Mammary epithelial cell (primary cell): ENCODE results near the gene HSPA1B.

Experiments used
- CTCF ChIP-seq, 2 donors: IDR thresholded peaks in 1 of 2; conservative IDR thresholded peaks in 1 of 2; 2 replicates each; pipeline ENCODE4 v1.5.1; 2011 to 2012; ENCODE audit warnings: inconsistent platforms in 2 of 2, low read length in 2 of 2, mild to moderate bottlenecking in 2 of 2, control low read depth in 1 of 2, low read depth in 1 of 2; ENCODE audit not compliant: insufficient read depth in 1 of 2; ENCODE audit errors: extremely low read depth in 1 of 2
- EZH2 ChIP-seq: IDR thresholded peaks from 2 replicates; pipeline ENCODE4 v1.6.1; 2012; ENCODE audit warnings: low read length, inconsistent platforms, borderline replicate concordance

DNA sequence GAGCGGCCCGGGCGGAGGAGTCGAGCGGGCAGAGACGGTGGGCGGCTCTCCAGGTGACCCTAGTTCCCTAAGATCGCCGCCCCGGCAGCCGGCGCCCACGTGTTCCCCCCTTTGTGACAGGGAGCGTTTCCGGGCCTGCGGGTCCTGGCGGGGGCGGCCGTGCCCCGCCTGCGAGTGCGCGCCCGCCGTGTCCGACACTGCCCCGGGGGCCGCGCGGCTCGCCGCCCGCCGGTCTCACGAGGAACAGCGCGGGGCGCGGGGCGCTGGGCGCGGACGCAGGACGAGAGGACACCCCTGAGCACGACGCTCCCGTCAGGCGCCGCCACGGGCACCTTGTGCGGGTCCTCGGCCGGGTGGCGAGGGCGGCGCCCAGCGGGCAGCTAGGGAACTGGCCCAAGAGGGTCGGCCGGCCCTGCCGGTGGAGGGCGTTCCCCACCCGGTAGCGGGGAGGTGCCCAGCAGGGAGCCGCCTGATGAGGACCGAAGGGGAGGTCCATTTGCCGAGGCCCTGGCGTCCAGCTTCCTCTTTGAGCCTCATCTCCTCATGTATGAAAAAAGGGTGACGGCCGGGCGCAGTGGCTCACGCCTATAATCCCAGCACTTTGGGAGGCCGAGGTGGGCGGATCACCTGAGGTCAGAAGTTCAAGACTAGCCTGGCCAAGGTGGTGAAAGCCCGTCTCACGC, 31.8 kb upstream of the HSPA1B start, which contains the start of gene VARS1:
- TF ChIP-seq CTCF (conservative IDR thresholded peaks at IDR 0.05 in 1 of 2, IDR thresholded peaks at IDR 0.05 in 1 of 2; ENCODE audit: extremely low read depth in 1 of 2, insufficient read depth in 1 of 2, low read depth in 1 of 2, low read length in 2 of 2), result peak; percentile 47 to 87
- TF ChIP-seq EZH2, result no peak
